COLO829 (cell line): ENCODE results near the gene SNRPA1.

Source experiments
- DNase-seq: peaks from one replicate; pipeline ENCODE4 v3.0.0; 2012; ENCODE audit warnings: low spot score

The SNRPA1 gene

GRCh38 chr15:101258238-101259144 lies 36.6 kb downstream of the SNRPA1 start:
- DNase-seq = peak; percentile 77

- DNase-seq = no peak
Measured at GRCh38 chr15:101256757-101257156, 38.3 kb downstream of the SNRPA1 start.

DNA sequence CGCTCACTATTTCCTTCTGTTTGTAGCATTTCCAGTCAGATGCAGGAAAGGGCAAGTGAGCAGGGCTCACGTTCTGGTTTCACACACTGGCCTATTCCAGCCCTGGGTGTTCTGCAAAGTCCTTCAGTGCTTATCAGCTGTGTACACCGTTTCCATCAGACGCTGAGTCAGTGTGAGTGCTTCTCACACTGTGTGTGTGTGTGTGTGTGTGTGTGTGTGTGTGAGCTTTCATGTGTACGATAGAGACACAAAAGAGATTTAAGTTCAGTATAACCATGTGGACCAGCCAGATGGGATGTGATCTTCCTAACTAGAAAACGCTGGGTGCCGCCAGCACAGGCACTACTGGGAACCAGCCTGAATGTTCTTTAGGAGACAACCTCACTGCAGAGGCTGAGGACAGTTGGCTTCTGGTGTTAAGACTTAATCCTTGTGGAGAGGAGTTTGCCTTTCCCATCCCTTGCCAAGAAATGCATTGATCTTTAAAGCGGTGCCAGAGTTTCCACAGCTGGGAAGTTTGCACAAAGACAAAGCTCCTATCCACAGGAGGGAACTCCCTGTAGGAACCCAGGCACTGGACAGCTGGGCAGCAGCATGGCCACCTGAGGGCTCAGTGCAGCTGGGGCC lies 39.3 kb downstream of the SNRPA1 start:
- DNase-seq = no peak

DNA sequence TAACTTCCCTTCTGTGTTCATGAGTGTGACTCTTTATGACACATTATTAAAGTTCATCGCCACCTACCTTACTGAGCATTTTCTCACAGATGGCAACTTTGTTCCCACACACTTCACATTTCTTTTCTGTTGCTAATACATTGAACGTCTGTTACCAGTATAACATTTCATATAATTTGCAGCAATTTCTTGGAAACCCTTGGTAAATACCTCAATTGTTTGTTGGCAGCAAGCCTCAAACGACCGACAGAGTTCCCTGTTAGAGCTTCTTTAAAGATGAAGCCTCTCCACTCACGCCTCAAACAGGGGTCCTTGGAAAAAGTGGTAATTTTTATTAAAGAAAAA lies 40.0 kb downstream of the SNRPA1 start:
- DNase-seq = no peak

- no peak for DNase-seq
Measured at GRCh38 chr15:101254157-101255050, 40.6 kb downstream of the SNRPA1 start.

- no peak for DNase-seq
Measured at GRCh38 chr15:101252836-101253235, 42.2 kb downstream of the SNRPA1 start.

DNA sequence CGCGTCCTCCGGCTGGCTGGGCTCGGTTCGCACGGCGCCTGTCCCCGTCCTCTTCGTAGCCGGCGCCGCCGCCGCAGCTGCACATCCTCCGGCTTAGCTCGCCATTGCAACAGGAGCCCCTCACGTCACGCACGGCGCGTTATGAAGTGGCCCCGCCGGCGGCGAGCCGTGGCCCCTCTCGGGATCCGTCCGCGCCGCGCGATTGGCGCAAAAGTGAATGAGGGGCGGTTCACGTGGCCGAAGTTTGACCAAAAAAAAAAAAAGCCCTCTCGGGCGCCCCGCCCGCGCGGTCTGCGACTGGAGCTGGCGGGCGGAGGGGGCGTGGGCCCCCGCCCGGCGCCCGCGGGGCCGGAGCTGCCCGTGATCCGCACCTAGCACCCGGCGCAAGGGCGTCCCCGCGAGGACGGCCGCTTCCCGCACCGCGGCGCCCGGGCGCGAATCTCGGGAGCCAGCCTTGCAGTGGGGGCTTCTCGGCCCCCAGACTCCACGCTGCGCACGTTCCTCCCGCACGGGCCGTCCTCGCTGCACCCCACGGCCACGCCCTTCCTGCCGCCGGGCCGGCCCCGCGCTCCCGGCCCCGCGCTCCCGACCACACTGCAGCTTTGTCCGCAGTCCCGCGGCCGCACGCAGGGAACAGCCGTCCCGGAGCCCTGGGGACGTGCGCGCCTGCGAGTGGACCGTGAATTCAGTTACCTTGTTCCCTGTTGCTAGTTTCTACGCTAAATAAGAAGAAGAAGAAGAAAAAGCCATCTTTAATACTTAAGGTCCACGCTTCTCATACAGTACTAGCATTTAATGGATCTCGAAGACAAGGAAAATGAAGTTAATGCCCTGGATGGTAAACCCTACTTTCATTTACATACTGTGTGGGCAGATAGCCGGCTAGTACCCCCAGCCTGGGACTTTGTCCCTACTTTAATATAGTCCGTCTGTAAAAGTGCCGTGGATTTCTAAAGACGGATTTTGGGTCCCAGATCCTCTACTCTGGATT lies 42.9 kb downstream of the SNRPA1 start, which contains the start of gene CHSY1:
TSS of gene CHSY1 (minus strand) at position 219 of the 991 bp plus-strand sequence. CDS start 592 bp downstream, outside the sequence.
- DNase-seq = peak; percentile 83

GRCh38 chr15:101250873-101251829 lies 43.9 kb downstream of the SNRPA1 start:
- peak; percentile 48 for DNase-seq

- peak; percentile 64 for DNase-seq
Measured at GRCh38 chr15:101250341-101250831, 44.7 kb downstream of the SNRPA1 start.

DNA sequence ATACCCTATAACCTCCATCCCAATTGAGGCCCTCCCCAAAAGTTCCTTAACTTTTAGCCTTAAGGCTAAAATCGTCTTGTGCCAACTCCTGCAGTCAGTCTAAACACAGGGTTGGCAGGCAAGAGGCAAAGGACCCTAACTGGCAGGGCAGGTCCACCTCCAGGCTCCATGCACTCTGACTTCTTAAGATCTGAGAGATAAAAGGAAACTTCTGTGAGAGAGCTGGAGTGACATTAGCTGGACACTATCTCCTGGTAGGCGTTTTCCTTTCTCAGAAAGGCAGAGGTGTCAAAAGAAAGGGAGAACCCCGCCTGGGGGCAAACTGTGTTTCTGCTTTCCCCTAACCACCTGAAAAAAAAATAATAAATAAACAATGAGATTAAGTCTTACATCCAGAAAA lies 46.8 kb downstream of the SNRPA1 start:
- DNase-seq = no peak

DNA sequence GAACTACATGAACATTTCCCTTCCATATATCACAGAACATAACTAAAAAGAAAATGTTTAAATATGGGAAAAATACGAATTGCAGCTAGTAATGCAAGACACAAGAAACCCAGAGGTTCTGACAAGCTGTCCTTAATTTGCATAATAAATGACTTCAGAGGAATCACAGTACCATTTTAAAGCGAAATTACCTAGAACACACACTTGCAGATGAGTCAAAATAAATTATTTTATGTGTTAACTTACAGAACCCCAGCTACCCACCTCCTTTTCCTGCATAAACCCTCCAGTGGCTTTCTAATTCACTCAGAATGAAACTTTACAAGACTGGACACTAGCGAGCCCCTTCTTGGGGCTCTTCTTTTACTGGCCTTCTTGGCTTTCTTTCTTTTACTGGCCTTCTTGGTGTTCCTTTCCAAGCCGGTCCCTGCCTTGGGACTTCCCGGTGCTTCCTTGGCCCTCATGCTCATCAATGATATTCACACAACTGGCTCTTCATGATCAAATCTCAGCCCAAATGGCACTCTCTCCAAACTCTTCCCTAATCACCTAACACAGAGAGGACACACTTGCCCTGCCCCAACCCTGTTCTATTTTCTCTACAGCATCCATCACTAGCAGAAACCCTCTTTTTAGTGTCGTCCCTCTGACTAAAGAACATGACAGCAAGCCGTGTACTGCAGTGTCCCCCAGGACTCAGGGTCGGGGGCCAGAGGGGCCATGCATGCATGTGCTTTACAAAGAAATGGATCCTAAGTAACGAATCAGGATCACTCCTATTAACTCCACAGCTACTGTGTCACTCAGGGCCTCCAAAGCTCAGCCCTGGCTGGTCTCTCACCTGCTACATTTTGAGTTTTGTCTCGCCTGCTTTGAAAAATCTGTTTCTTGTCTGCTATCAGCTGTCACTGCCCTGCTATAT lies 48.0 kb downstream of the SNRPA1 start:
- DNase-seq = no peak

- DNase-seq = no peak
Measured at GRCh38 chr15:101246391-101246790, 48.7 kb downstream of the SNRPA1 start.

GRCh38 chr15:101244889-101245668 lies 50.0 kb downstream of the SNRPA1 start:
- no peak for DNase-seq

DNA sequence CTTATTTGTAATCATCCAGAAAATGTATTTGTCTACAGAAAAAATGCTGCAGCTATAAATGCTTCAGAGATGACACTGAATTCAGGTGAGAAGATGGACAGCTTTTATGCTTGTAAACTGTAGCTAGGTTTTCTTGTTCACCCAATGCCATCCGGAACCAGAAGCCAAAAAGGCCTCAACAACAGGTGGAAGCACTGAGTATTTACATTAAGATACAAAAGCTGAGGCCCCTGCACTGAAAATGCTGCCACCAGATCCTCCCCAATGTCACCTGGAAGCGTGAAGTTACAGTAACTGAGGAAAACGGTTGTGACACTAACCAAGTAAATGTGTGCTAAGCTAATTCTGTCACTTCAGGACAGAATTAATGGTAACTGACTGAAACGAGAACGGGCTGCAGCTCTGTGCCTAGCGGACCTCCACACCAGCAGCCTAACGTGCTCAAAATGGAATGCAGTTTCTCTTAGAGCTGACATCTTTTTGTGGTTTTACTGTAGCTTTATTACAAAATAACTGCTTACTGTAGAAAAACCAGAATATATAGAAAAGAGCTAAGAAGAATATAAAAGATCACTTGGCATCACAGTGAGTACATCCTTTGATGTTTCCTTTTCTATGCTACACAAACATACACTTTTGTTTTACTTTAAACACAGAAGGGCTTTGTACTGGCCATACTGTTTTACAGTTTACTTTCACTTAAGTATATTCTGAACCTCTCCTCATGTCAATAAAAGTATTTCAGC lies 50.8 kb downstream of the SNRPA1 start:
- DNase-seq = peak; percentile 67

DNA sequence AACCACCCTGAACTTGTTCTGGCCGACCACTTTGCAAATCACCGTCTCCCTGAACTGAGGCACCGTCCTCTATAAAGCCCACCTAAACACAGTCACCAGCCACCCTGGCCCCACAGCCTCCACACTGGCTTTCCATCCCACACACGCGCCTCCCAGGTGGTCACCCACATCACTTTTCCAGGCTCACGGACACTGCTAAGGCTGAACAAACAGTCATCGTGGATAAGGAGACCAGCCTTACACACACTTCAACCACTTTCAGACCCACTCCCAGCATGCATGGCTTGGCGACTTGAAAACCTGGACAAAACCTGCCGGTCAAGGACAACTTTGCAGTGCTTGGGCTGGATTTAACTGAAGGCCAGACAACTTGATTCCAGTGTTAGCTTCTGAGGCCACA lies 51.6 kb downstream of the SNRPA1 start:
- DNase-seq = no peak

DNA sequence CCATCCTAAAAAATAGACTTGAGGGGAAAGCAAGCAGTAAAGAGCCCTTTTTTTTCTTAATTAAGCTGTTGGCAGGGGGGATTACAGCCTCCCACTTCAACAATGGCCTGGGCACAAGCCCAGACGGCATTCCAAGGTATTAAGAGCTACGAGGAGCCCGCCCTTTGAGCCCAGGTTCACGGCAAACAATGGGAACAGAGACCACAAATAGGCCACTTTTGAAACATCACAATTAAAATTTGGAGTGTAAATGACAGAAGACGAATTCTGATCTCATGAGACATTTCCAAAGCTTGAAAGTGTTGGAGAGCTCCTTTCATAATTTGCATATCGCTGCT lies 52.1 kb downstream of the SNRPA1 start:
- DNase-seq = no peak
